ENCODE measurements around the gene HUNK. TPM values are rescaled to one million over a fixed set of nuclear protein-coding genes. Genes with fewer than 3 reads are reported as not detected.

HUNK gene
- total RNA-seq, 1 experiment from 2014 or later, result 4.8 TPM

DNA sequence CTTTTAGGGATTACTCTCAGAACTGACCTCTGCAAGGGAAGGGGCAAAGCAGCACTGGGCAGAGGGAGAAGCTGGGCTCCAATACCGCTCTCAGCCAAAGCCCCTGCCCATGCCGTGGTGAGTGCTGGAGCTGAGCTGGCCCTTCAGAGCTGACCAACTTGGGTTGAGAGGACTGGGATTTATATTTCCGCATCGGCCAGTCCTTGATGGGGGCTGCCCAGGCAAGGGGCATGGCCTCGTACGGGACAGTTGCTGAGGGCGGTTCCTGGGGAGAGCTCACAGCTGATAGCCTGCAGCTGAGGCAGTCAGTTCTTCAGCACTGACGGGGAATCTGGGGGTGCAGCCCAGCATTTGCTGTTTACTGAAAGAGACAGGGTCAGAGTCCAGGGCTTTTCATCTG is 8.0 kb downstream of the HUNK start:
- H3K27me3 ChIP-seq (replicated peaks; ENCODE audit: control insufficient read depth, insufficient read depth, low read length), result no peaks in the 10 kb centered on the region
- H3K36me3 ChIP-seq (ENCODE audit: control insufficient read depth, insufficient read depth, low read length), result no peaks in the 10 kb centered on the region
- no TSS peak for BruUV-seq (replicated peaks)
- no peak overlapping the region for H3K27ac Mint-ChIP-seq (ENCODE audit: unreplicated experiment)
- TF ChIP-seq, protein P1, sequence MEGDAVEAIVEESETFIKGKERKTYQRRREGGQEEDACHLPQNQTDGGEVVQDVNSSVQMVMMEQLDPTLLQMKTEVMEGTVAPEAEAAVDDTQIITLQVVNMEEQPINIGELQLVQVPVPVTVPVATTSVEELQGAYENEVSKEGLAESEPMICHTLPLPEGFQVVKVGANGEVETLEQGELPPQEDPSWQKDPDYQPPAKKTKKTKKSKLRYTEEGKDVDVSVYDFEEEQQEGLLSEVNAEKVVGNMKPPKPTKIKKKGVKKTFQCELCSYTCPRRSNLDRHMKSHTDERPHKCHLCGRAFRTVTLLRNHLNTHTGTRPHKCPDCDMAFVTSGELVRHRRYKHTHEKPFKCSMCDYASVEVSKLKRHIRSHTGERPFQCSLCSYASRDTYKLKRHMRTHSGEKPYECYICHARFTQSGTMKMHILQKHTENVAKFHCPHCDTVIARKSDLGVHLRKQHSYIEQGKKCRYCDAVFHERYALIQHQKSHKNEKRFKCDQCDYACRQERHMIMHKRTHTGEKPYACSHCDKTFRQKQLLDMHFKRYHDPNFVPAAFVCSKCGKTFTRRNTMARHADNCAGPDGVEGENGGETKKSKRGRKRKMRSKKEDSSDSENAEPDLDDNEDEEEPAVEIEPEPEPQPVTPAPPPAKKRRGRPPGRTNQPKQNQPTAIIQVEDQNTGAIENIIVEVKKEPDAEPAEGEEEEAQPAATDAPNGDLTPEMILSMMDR (IDR thresholded peaks at IDR 0.05; ENCODE audit: insufficient read depth in 1 of 2, low read depth in 1 of 2, low read length in 1 of 2, severe bottlenecking in 1 of 2, unreplicated experiment in 1 of 2), result no peak
- H3K4me3 ChIP-seq (ENCODE audit: low read depth, low read length), result no peak overlapping the region
- ChIA-PET POLR2A (no interaction called here), CTCF (no interaction called here)
- H3K4me1 Mint-ChIP-seq (ENCODE audit: low read depth, unreplicated experiment), result peaks cover 10% of the 10 kb centered on the region
- DNase-seq, result no peak
- peaks cover 11% of the 10 kb centered on the region for H3K36me3 Mint-ChIP-seq (ENCODE audit: insufficient read depth, unreplicated experiment)
- no peaks in the 10 kb centered on the region for H3K4me1 ChIP-seq
- no peaks in the 10 kb centered on the region for H3K9me3 Mint-ChIP-seq (ENCODE audit: unreplicated experiment)
- no peak overlapping the region for H3K4me3 Mint-ChIP-seq (ENCODE audit: unreplicated experiment)
- no peaks in the 10 kb centered on the region for H3K9me3 ChIP-seq
- intact Hi-C loops (cut with micrococcal nuclease; ENCODE audit: unreplicated experiment), result no loop called here
- no peaks in the 10 kb centered on the region for H3K27me3 Mint-ChIP-seq (ENCODE audit: insufficient read depth, unreplicated experiment)

DNA sequence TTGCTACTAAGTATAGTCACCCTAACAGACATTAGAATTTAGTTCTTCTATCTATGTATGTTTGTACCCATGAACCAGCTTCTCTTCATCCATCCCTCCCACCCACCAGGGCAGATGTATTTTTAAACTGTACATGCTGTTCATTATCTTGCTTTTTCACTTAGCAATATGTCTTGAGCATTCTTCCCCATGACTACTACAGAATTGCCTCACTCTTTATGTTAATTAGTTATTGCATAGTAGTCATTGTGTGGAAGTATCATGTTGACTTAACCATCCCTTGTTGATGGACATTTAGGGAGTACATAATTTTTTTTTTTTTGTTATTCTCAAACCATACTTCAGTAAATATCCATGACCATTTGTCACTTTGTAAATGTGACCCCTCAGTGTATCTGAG is 9.9 kb downstream of the HUNK start:
- no TSS peak for BruUV-seq (replicated peaks)
- Histone ChIP-seq H3K4me1 (no peaks in the 10 kb centered on the region), H3K4me3 (ENCODE audit: low read depth, low read length) (no peak overlapping the region), H3K36me3 (ENCODE audit: control insufficient read depth, insufficient read depth, low read length) (no peaks in the 10 kb centered on the region), H3K9me3 (no peaks in the 10 kb centered on the region), H3K27me3 (replicated peaks; ENCODE audit: control insufficient read depth, insufficient read depth, low read length) (no peaks in the 10 kb centered on the region)
- Mint-ChIP-seq H3K4me1 (ENCODE audit: low read depth, unreplicated experiment) (peaks cover under 1% of the 10 kb centered on the region), H3K36me3 (ENCODE audit: insufficient read depth, unreplicated experiment) (peaks cover 6% of the 10 kb centered on the region), H3K4me3 (ENCODE audit: unreplicated experiment) (no peak overlapping the region), H3K9me3 (ENCODE audit: unreplicated experiment) (no peaks in the 10 kb centered on the region), H3K27ac (ENCODE audit: unreplicated experiment) (no peak overlapping the region), H3K27me3 (ENCODE audit: insufficient read depth, unreplicated experiment) (no peaks in the 10 kb centered on the region)
- ChIA-PET CTCF (no interaction called here), POLR2A (no interaction called here)
- intact Hi-C loops (cut with micrococcal nuclease; ENCODE audit: unreplicated experiment), result no loop called here
- TF ChIP-seq, protein P1 (IDR thresholded peaks at IDR 0.05; ENCODE audit: insufficient read depth in 1 of 2, low read depth in 1 of 2, low read length in 1 of 2, severe bottlenecking in 1 of 2, unreplicated experiment in 1 of 2), result no peak
- DNase-seq, result no peak

DNA sequence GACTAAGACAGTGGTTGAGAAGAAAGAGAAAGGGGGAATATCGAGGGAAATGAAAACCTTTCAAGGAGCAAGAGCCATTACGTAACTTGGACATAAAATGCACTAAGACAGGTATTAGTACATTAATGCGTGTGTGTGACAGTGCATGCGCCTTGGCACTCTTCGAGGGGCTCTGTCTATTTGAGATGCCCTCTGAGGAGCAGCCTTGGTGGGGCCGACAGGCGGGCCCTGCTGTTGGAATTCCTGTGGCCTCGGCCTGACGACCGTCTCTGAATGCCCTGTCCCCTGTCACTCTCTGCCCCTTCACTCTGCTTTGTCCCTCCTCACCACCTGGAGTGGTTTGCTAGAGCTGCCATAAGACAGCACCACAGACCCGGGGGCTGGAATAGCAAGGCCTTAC is 12.3 kb downstream of the HUNK start:
- Mint-ChIP-seq H3K36me3 (ENCODE audit: insufficient read depth, unreplicated experiment) (peaks cover 3% of the 10 kb centered on the region), H3K27me3 (ENCODE audit: insufficient read depth, unreplicated experiment) (no peaks in the 10 kb centered on the region), H3K4me3 (ENCODE audit: unreplicated experiment) (no peak overlapping the region), H3K9me3 (ENCODE audit: unreplicated experiment) (no peaks in the 10 kb centered on the region), H3K4me1 (ENCODE audit: low read depth, unreplicated experiment) (peaks cover 5% of the 10 kb centered on the region), H3K27ac (ENCODE audit: unreplicated experiment) (no peak overlapping the region)
- H3K4me3 ChIP-seq (ENCODE audit: low read depth, low read length), result no peak overlapping the region
- CTCF ChIA-PET, result no interaction called here
- TF ChIP-seq, protein P1 (IDR thresholded peaks at IDR 0.05; ENCODE audit: insufficient read depth in 1 of 2, low read depth in 1 of 2, low read length in 1 of 2, severe bottlenecking in 1 of 2, unreplicated experiment in 1 of 2), result no peak
- no peaks in the 10 kb centered on the region for H3K27me3 ChIP-seq (replicated peaks; ENCODE audit: control insufficient read depth, insufficient read depth, low read length)
- H3K4me1 ChIP-seq, result peaks cover 13% of the 10 kb centered on the region
- H3K36me3 ChIP-seq (ENCODE audit: control insufficient read depth, insufficient read depth, low read length), result no peaks in the 10 kb centered on the region
- no TSS peak for BruUV-seq (replicated peaks)
- no peaks in the 10 kb centered on the region for H3K9me3 ChIP-seq
- POLR2A ChIA-PET, result no interaction called here
- DNase-seq, result no peak
- intact Hi-C loops (cut with micrococcal nuclease; ENCODE audit: unreplicated experiment), result no loop called here
